ENCODE results near the gene KIF22.

Gene KIF22

DNA sequence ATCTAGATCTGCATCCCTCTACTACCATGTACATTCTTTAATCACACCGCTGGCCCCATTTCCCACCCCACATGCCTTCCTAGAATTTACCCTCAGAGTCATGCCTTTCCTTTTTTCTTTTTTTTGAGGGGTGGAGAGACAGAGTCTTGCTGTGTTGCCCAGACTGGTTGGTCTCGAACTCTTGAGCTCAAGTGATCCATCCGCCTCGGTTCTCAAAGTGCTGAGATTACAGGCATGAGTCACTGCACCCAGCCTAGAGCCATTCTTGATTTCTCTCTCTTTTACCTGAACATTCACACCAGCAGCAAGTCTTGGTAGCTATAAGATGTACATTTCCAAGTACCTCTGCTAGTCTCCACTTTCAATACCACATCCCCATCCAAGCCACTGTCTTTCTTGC, 27.5 kb downstream of the KIF22 start:
- Histone ChIP-seq H3K4me3 (ENCODE audit: low read depth, low read length) (no peak overlapping the region), H3K27me3 (ENCODE audit: control insufficient read depth, insufficient read depth, low read length) (no peaks in the 10 kb centered on the region), H3K9ac (ENCODE audit: low read length) (no peak overlapping the region), H3K4me1 (ENCODE audit: control insufficient read depth, insufficient read depth, low read length) (peaks cover 52% of the 10 kb centered on the region), H3K27ac (ENCODE audit: low read depth, low read length) (no peak overlapping the region), H3K9me3 (ENCODE audit: control insufficient read depth, insufficient read depth, low read depth, low read length) (no peaks in the 10 kb centered on the region), H3K36me3 (ENCODE audit: control insufficient read depth, insufficient read depth, low read length) (peaks cover 31% of the 10 kb centered on the region)

DNA sequence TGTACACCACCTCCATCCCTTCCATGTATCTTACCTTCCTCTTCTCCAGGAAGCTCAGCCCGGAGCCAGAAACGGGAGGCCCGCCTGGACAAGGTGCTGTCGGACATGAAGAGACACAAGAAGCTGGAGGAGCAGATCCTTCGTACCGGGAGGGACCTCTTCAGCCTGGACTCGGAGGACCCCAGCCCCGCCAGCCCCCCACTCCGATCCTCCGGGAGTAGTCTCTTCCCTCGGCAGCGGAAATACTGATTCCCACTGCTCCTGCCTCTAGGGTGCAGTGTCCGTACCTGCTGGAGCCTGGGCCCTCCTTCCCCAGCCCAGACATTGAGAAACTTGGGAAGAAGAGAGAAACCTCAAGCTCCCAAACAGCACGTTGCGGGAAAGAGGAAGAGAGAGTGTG, 29.0 kb downstream of the KIF22 start:
- peaks cover 38% of the 10 kb centered on the region for H3K4me1 ChIP-seq (ENCODE audit: control insufficient read depth, insufficient read depth, low read length)
- no peaks in the 10 kb centered on the region for H3K27me3 ChIP-seq (ENCODE audit: control insufficient read depth, insufficient read depth, low read length)
- H3K27ac ChIP-seq (ENCODE audit: low read depth, low read length) = no peak overlapping the region
- no peak overlapping the region for H3K4me3 ChIP-seq (ENCODE audit: low read depth, low read length)
- no peaks in the 10 kb centered on the region for H3K9me3 ChIP-seq (ENCODE audit: control insufficient read depth, insufficient read depth, low read depth, low read length)
- peaks cover 31% of the 10 kb centered on the region for H3K36me3 ChIP-seq (ENCODE audit: control insufficient read depth, insufficient read depth, low read length)
- no peak overlapping the region for H3K9ac ChIP-seq (ENCODE audit: low read length)

DNA sequence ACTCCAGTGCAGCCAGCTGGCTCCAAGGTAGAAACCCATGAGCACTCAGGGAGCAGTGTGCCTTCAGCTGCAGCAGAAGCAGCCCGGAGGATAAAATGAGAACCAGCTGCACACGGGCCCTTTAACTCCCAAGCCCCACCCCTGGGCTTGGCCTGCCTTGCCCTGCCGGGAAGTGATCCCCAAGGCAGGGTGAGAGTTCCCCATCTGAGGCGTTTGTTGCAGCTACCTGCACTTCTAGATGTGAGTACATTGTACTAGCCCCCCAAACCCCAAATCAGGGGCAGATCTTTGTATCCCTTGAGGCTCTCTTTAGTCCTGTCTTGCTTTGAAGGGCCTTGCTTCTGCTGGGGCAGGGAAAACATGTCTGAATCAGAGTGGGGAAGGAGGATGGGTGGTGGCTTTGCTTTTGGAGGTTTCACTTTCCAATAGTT, 29.7 kb downstream of the KIF22 start, which contains the start of gene MVP:
MVP (plus strand) TSS at position 192 of the 431 bp plus-strand sequence. CDS start 10,088 bp downstream, outside the sequence.
- H3K27me3 ChIP-seq (ENCODE audit: control insufficient read depth, insufficient read depth, low read length) = no peaks in the 10 kb centered on the region
- no peak within 1 kb of the TSS for H3K4me3 ChIP-seq (ENCODE audit: low read depth, low read length)
- H3K9ac ChIP-seq (ENCODE audit: low read length) = no peak within 1 kb of the TSS
- peaks cover 35% of the 10 kb centered on the region for H3K4me1 ChIP-seq (ENCODE audit: control insufficient read depth, insufficient read depth, low read length)
- no peaks in the 10 kb centered on the region for H3K9me3 ChIP-seq (ENCODE audit: control insufficient read depth, insufficient read depth, low read depth, low read length)
- H3K27ac ChIP-seq (ENCODE audit: low read depth, low read length) = no peak within 1 kb of the TSS
- H3K36me3 ChIP-seq (ENCODE audit: control insufficient read depth, insufficient read depth, low read length) = peaks cover 31% of the 10 kb centered on the region

GRCh38 chr16:29820730-29821642, 30.4 kb downstream of the KIF22 start:
- Histone ChIP-seq H3K27me3 (ENCODE audit: control insufficient read depth, insufficient read depth, low read length) (no peaks in the 10 kb centered on the region), H3K9me3 (ENCODE audit: control insufficient read depth, insufficient read depth, low read depth, low read length) (no peaks in the 10 kb centered on the region), H3K36me3 (ENCODE audit: control insufficient read depth, insufficient read depth, low read length) (peaks cover 31% of the 10 kb centered on the region), H3K4me3 (ENCODE audit: low read depth, low read length) (no peak overlapping the region), H3K27ac (ENCODE audit: low read depth, low read length) (no peak overlapping the region), H3K9ac (ENCODE audit: low read length) (no peak overlapping the region), H3K4me1 (ENCODE audit: control insufficient read depth, insufficient read depth, low read length) (peaks cover 42% of the 10 kb centered on the region)

DNA sequence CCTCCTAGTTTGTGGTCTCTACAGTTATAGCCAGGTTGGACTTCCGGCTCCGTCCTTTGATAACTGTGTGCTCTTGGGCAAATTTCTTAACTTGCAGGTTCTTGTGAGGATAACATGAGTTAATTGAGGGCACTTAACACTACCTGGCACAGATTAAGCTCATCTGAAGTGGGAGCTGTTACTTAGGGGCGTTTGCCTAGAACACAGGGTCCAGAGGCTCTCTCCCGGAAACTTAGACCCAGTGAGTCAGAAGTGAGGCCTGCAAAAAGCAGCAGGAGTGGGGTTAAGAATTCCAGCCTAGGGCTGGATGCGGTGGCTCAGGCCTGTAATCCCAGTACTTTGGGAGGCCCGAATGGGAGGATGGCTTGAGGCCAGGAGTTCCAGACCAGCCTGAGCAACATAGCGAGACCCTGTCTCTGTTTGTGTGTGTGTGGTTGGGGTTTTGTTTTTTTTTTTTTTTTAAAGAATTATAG, 31.1 kb downstream of the KIF22 start:
- H3K4me1 ChIP-seq (ENCODE audit: control insufficient read depth, insufficient read depth, low read length) = peaks cover 44% of the 10 kb centered on the region
- no peaks in the 10 kb centered on the region for H3K9me3 ChIP-seq (ENCODE audit: control insufficient read depth, insufficient read depth, low read depth, low read length)
- no peaks in the 10 kb centered on the region for H3K27me3 ChIP-seq (ENCODE audit: control insufficient read depth, insufficient read depth, low read length)
- H3K9ac ChIP-seq (ENCODE audit: low read length) = no peak overlapping the region
- no peak overlapping the region for H3K4me3 ChIP-seq (ENCODE audit: low read depth, low read length)
- peaks cover 31% of the 10 kb centered on the region for H3K36me3 ChIP-seq (ENCODE audit: control insufficient read depth, insufficient read depth, low read length)
- no peak overlapping the region for H3K27ac ChIP-seq (ENCODE audit: low read depth, low read length)

DNA sequence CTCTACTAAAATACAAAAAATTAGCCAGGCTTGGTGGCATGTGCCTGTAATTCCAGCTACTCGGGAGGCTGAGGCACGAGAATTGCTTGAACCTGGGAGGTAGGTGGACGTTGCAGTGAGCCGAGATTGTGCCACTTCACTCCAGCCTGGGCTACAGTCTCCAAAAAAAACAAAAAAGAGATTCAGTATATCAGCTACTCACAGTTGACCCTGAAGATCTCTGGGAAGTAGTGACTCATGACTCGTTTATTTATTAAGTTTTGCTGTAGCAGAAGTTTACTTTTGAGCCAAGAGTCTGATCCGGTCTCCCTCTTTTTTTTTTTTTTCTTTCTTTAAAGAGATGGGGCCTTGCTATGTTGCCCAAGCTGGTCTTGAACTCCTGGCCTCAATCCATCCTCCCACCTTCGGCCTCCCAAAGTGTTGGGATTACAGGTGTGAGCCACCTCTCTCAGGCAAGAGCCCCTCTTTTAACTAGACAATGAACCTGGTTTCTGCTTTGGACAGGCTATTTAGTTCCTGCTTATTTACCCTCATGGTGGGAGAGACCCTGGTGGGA, 34.1 kb downstream of the KIF22 start:
- H3K4me3 ChIP-seq (ENCODE audit: low read depth, low read length) = no peak overlapping the region
- no peak overlapping the region for H3K9ac ChIP-seq (ENCODE audit: low read length)
- H3K36me3 ChIP-seq (ENCODE audit: control insufficient read depth, insufficient read depth, low read length) = peaks cover 12% of the 10 kb centered on the region
- H3K27me3 ChIP-seq (ENCODE audit: control insufficient read depth, insufficient read depth, low read length) = no peaks in the 10 kb centered on the region
- no peaks in the 10 kb centered on the region for H3K9me3 ChIP-seq (ENCODE audit: control insufficient read depth, insufficient read depth, low read depth, low read length)
- 0 out of 2 replicates have a peak overlapping the region, but pooled peaks have one; percentile 40 for H3K27ac ChIP-seq (ENCODE audit: low read depth, low read length)
- H3K4me1 ChIP-seq (ENCODE audit: control insufficient read depth, insufficient read depth, low read length) = peaks cover 36% of the 10 kb centered on the region

- Histone ChIP-seq H3K4me3 (ENCODE audit: low read depth, low read length) (no peak overlapping the region), H3K27me3 (ENCODE audit: control insufficient read depth, insufficient read depth, low read length) (no peaks in the 10 kb centered on the region), H3K27ac (ENCODE audit: low read depth, low read length) (peak overlapping the region; percentile 40; the same call in 1 of the 2 replicates), H3K9ac (ENCODE audit: low read length) (peak overlapping the region; percentile 39), H3K9me3 (ENCODE audit: control insufficient read depth, insufficient read depth, low read depth, low read length) (no peaks in the 10 kb centered on the region), H3K36me3 (ENCODE audit: control insufficient read depth, insufficient read depth, low read length) (peaks cover 5% of the 10 kb centered on the region), H3K4me1 (ENCODE audit: control insufficient read depth, insufficient read depth, low read length) (peaks cover 29% of the 10 kb centered on the region)
These were observed 34.8 kb downstream of the KIF22 start for GRCh38 chr16:29825145-29826044.

- Histone ChIP-seq H3K36me3 (ENCODE audit: control insufficient read depth, insufficient read depth, low read length) (no peaks in the 10 kb centered on the region), H3K9ac (ENCODE audit: low read length) (no peak overlapping the region), H3K4me3 (ENCODE audit: low read depth, low read length) (no peak overlapping the region), H3K27me3 (ENCODE audit: control insufficient read depth, insufficient read depth, low read length) (no peaks in the 10 kb centered on the region), H3K27ac (ENCODE audit: low read depth, low read length) (no peak overlapping the region), H3K4me1 (ENCODE audit: control insufficient read depth, insufficient read depth, low read length) (peaks cover 22% of the 10 kb centered on the region), H3K9me3 (ENCODE audit: control insufficient read depth, insufficient read depth, low read depth, low read length) (no peaks in the 10 kb centered on the region)
These were observed 35.8 kb downstream of the KIF22 start for GRCh38 chr16:29826342-29826695.

DNA sequence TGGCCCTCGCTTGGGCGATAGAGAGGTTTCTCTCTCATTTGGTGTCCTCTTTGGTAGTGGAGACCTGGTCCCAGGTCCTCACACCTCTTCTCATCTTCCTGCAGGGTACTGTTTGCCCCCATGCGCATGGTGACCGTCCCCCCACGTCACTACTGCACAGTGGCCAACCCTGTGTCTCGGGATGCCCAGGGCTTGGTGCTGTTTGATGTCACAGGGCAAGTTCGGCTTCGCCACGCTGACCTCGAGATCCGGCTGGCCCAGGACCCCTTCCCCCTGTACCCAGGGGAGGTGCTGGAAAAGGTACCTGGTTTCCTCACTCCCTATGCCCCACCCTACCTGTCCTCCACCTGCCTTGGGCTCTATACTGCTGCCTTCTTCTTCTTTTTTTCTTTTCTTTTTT, 40.2 kb downstream of the KIF22 start:
- Histone ChIP-seq H3K27ac (ENCODE audit: low read depth, low read length) (no peak overlapping the region), H3K9me3 (ENCODE audit: control insufficient read depth, insufficient read depth, low read depth, low read length) (no peaks in the 10 kb centered on the region), H3K36me3 (ENCODE audit: control insufficient read depth, insufficient read depth, low read length) (no peaks in the 10 kb centered on the region), H3K4me1 (ENCODE audit: control insufficient read depth, insufficient read depth, low read length) (peaks cover 4% of the 10 kb centered on the region; the same call in 1 of the 2 replicates), H3K4me3 (ENCODE audit: low read depth, low read length) (no peak overlapping the region), H3K9ac (ENCODE audit: low read length) (no peak overlapping the region), H3K27me3 (ENCODE audit: control insufficient read depth, insufficient read depth, low read length) (no peaks in the 10 kb centered on the region)

GRCh38 chr16:29831490-29831889, 40.9 kb downstream of the KIF22 start:
- Histone ChIP-seq H3K27me3 (ENCODE audit: control insufficient read depth, insufficient read depth, low read length) (no peaks in the 10 kb centered on the region), H3K9ac (ENCODE audit: low read length) (no peak overlapping the region), H3K4me3 (ENCODE audit: low read depth, low read length) (no peak overlapping the region), H3K4me1 (ENCODE audit: control insufficient read depth, insufficient read depth, low read length) (no peaks in the 10 kb centered on the region), H3K27ac (ENCODE audit: low read depth, low read length) (no peak overlapping the region), H3K36me3 (ENCODE audit: control insufficient read depth, insufficient read depth, low read length) (no peaks in the 10 kb centered on the region), H3K9me3 (ENCODE audit: control insufficient read depth, insufficient read depth, low read depth, low read length) (no peaks in the 10 kb centered on the region)

All from HUES6 (cell line).